Neural cell (in vitro differentiated cells): ENCODE results near the gene NINL.

ENCODE experiments used
- EP300 ChIP-seq: fragments of 450-650 bp; conservative IDR thresholded peaks from 2 replicates; pipeline ENCODE4 v1.6.1; 2014; ENCODE audit warnings: antibody characterized with exemption, mild to moderate bottlenecking, moderate library complexity; ENCODE audit not compliant: poor library complexity, severe bottlenecking
- EZH2 ChIP-seq: fragments of 200-600, 300-800 bp; shearing (Covaris generic), sonication (generic); IDR thresholded peaks from 2 replicates; pipeline ENCODE4 v1.6.1; 2014; ENCODE audit warnings: antibody characterized with exemption, low read length, borderline replicate concordance, mild to moderate bottlenecking; ENCODE audit not compliant: insufficient read depth, poor library complexity, severe bottlenecking
- MXI1 ChIP-seq: fragments of 450-650 bp; conservative IDR thresholded peaks from 2 replicates; pipeline ENCODE4 v1.6.1; 2014; ENCODE audit warnings: antibody characterized with exemption, mild to moderate bottlenecking; ENCODE audit not compliant: poor library complexity, severe bottlenecking
- POLR2AphosphoS5 ChIP-seq: IDR thresholded peaks from 2 replicates; pipeline ENCODE4 v1.6.1; 2012
- RAD21 ChIP-seq: fragments of 450-650 bp; conservative IDR thresholded peaks from 2 replicates; pipeline ENCODE4 v1.6.1; 2014; ENCODE audit warnings: antibody characterized with exemption, mild to moderate bottlenecking, moderate library complexity
- SMC3 ChIP-seq: fragments of 450-650 bp; conservative IDR thresholded peaks from 2 replicates; pipeline ENCODE4 v1.6.1; 2014; ENCODE audit warnings: antibody characterized with exemption, mild to moderate bottlenecking, moderate library complexity; ENCODE audit not compliant: poor library complexity
- TF ChIP-seq, protein P1 (sequence below): fragments of 450-650 bp; IDR thresholded peaks from 2 replicates; pipeline ENCODE4 v1.5.1; 2014; ENCODE audit warnings: antibody characterized with exemption, mild to moderate bottlenecking, moderate library complexity; ENCODE audit not compliant: poor library complexity, severe bottlenecking
- TF ChIP-seq, protein P2 (sequence below): IDR thresholded peaks from 2 replicates; pipeline ENCODE4 v1.6.1; 2012; ENCODE audit warnings: borderline replicate concordance

DNA sequence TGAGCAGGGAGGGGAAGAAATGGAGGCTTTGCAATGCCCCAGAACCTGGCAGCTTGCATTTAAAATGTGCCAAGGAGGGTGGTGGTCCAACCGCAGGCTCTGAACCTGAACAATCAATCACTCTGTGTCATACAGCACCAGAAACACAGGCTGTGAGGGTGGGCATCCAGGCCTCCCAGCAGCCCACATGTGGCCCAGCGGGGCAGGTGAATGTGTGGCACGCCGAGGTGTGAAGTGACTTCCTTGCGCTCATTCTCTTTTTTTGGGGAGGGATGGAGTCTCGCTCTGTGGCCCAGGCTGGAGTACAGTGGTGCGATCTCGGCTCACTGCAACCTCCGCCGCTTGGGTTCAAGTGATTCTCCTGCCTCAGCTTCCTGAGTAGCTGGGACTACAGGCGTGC is 97.4 kb downstream of the NINL start:
- TF ChIP-seq POLR2AphosphoS5 (no peak), EZH2 (no peak), EP300 (no peak), RAD21 (no peak), MXI1 (no peak), SMC3 (no peak)
- TF ChIP-seq, protein P1, sequence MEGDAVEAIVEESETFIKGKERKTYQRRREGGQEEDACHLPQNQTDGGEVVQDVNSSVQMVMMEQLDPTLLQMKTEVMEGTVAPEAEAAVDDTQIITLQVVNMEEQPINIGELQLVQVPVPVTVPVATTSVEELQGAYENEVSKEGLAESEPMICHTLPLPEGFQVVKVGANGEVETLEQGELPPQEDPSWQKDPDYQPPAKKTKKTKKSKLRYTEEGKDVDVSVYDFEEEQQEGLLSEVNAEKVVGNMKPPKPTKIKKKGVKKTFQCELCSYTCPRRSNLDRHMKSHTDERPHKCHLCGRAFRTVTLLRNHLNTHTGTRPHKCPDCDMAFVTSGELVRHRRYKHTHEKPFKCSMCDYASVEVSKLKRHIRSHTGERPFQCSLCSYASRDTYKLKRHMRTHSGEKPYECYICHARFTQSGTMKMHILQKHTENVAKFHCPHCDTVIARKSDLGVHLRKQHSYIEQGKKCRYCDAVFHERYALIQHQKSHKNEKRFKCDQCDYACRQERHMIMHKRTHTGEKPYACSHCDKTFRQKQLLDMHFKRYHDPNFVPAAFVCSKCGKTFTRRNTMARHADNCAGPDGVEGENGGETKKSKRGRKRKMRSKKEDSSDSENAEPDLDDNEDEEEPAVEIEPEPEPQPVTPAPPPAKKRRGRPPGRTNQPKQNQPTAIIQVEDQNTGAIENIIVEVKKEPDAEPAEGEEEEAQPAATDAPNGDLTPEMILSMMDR = no peak
- TF ChIP-seq, protein P2, sequence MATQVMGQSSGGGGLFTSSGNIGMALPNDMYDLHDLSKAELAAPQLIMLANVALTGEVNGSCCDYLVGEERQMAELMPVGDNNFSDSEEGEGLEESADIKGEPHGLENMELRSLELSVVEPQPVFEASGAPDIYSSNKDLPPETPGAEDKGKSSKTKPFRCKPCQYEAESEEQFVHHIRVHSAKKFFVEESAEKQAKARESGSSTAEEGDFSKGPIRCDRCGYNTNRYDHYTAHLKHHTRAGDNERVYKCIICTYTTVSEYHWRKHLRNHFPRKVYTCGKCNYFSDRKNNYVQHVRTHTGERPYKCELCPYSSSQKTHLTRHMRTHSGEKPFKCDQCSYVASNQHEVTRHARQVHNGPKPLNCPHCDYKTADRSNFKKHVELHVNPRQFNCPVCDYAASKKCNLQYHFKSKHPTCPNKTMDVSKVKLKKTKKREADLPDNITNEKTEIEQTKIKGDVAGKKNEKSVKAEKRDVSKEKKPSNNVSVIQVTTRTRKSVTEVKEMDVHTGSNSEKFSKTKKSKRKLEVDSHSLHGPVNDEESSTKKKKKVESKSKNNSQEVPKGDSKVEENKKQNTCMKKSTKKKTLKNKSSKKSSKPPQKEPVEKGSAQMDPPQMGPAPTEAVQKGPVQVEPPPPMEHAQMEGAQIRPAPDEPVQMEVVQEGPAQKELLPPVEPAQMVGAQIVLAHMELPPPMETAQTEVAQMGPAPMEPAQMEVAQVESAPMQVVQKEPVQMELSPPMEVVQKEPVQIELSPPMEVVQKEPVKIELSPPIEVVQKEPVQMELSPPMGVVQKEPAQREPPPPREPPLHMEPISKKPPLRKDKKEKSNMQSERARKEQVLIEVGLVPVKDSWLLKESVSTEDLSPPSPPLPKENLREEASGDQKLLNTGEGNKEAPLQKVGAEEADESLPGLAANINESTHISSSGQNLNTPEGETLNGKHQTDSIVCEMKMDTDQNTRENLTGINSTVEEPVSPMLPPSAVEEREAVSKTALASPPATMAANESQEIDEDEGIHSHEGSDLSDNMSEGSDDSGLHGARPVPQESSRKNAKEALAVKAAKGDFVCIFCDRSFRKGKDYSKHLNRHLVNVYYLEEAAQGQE = no peak
